HepG2 (cell line): Measurements from ENCODE around the gene AP3B1. TPM values are rescaled to one million over a fixed set of nuclear protein-coding genes. Genes with fewer than 3 reads are reported as not detected.

ENCODE experiments used
- ATAC-seq: fragments of 200-7000 bp; cut with Tn5 transposase; 3 replicates; pipeline ENCODE4 v1.9.1; 2020; ENCODE audit warnings: mild to moderate bottlenecking, moderate library complexity
- BruUV-seq: library from RNA; stranded (reverse); fragments of 400-500 nt; replicated peaks from 2 replicates; lab custom pipeline; 2021; lab: Mats Ljungman, UMichigan
- CTCF ChIA-PET: fragments of 300-600 bp; formaldehyde crosslinking; extraction: SDS; loops from one replicate; lab custom pipeline; 2021; ENCODE audit warnings: low total read pairs, inconsistent platforms, low intra/inter-chr PET ratio; lab: Yijun Ruan, JAX
- POLR2A ChIA-PET: fragments of 350-600 bp; sonication (Branson Sonifier 250); formaldehyde crosslinking; loops from one replicate; lab custom pipeline; 2020; ENCODE audit warnings: antibody characterized with exemption, inconsistent platforms; lab: Yijun Ruan, JAX
- DNase-seq: peaks from one replicate; pipeline ENCODE4 v3.0.0-alpha.2; 2015; ENCODE audit warnings: low spot score
- FAIRE-seq: peaks from 3 replicates; lab custom pipeline; 2011; peaks lifted over from hg19 to GRCh38; lab: Jason Lieb, UNC
- H2AFZ ChIP-seq: one replicate; pipeline ENCODE4 v1.6.1; 2011; ENCODE audit warnings: low read length, inconsistent platforms
- H3K27ac ChIP-seq: fragments of 300-600 bp; 3 replicates; pipeline ENCODE4 v1.8.0; 2011; ENCODE audit warnings: mixed run types, mild to moderate bottlenecking, mixed read lengths, low read length, inconsistent platforms; ENCODE audit not compliant: insufficient read depth; ENCODE audit errors: extremely low read length
- H3K27me3 ChIP-seq, 2 experiments: fragments of 200-600 bp in 1 of 2; 2 replicates in 1 of 2; 3 replicates in 1 of 2; pipeline versions ENCODE4 v1.6.0 to v1.8.0; 2011; ENCODE audit warnings: low read length in 2 of 2, mild to moderate bottlenecking in 2 of 2, moderate library complexity in 2 of 2, inconsistent platforms in 1 of 2; ENCODE audit not compliant: insufficient read depth in 2 of 2, control insufficient read depth in 1 of 2
- H3K36me3 ChIP-seq, 2 experiments: fragments of 200-600 bp in 1 of 2; replicated peaks in 1 of 2; 2 replicates in 1 of 2; 3 replicates in 1 of 2; pipeline versions ENCODE4 v1.5.1 to v1.8.0; 2011; ENCODE audit warnings: low read length in 2 of 2, inconsistent platforms in 1 of 2; ENCODE audit not compliant: insufficient read depth in 2 of 2, control insufficient read depth in 1 of 2
- H3K4me1 ChIP-seq: 2 replicates; pipeline ENCODE4 v1.5.1; 2012; ENCODE audit warnings: low read length, inconsistent platforms; ENCODE audit not compliant: insufficient read depth
- H3K4me2 ChIP-seq: 2 replicates; pipeline ENCODE4 v1.6.0; 2011; ENCODE audit warnings: low read depth, low read length, inconsistent platforms
- H3K4me3 ChIP-seq, 3 experiments: fragments of 200-600 bp in 1 of 3; sonication (generic), shearing (Covaris generic) in 1 of 3; replicated peaks in 1 of 3; 2 replicates each; pipeline ENCODE4 v1.5.1; 2011 to 2016; ENCODE audit warnings: low read length in 3 of 3, inconsistent platforms in 2 of 3, low read depth in 2 of 3, mild to moderate bottlenecking in 2 of 3, control low read depth in 1 of 3, mixed read lengths in 1 of 3; ENCODE audit not compliant: insufficient read depth in 1 of 3
- H3K79me2 ChIP-seq: one replicate; pipeline ENCODE4 v1.6.1; 2011; ENCODE audit warnings: low read length, inconsistent platforms; ENCODE audit not compliant: insufficient read depth
- H3K9ac ChIP-seq: 2 replicates; pipeline ENCODE4 v1.6.0; 2011; ENCODE audit warnings: mild to moderate bottlenecking, low read depth, low read length, inconsistent platforms; ENCODE audit not compliant: insufficient read depth
- H3K9me3 ChIP-seq: 2 replicates; pipeline ENCODE4 v1.5.1; 2012; ENCODE audit warnings: mild to moderate bottlenecking, low read length
- H4K20me1 ChIP-seq: 2 replicates; pipeline ENCODE4 v1.6.0; 2011; ENCODE audit warnings: inconsistent platforms, mild to moderate bottlenecking, low read length, moderate library complexity; ENCODE audit not compliant: insufficient read depth
- CHD4 ChIP-seq: fragments of 200-600 bp; sonication (generic); IDR thresholded peaks from 2 replicates; pipeline ENCODE4 v1.7.0; 2017; ENCODE audit warnings: mild to moderate bottlenecking, low read length, borderline replicate concordance
- DZIP1 ChIP-seq: sonication (generic); formaldehyde crosslinking; IDR thresholded peaks from 2 replicates; pipeline ENCODE4 v1.5.0; 2020; ENCODE audit warnings: mild to moderate bottlenecking, missing genetic modification reagents
- FOXM1 ChIP-seq: sonication (generic); formaldehyde crosslinking; IDR thresholded peaks from 2 replicates; pipeline ENCODE4 v1.5.0; 2020; ENCODE audit warnings: missing genetic modification reagents
- KDM3A ChIP-seq: IDR thresholded peaks from 2 replicates; pipeline ENCODE4 v1.6.1; 2018; ENCODE audit warnings: low read depth, missing compliant biosample characterization
- MED1 ChIP-seq: sonication (generic); formaldehyde crosslinking; IDR thresholded peaks from 2 replicates; pipeline ENCODE4 v1.4.0; 2020; ENCODE audit warnings: missing genetic modification reagents
- NFIC ChIP-seq: IDR thresholded peaks from 2 replicates; pipeline ENCODE4 v1.6.1; 2012; ENCODE audit warnings: mild to moderate bottlenecking, low read length, inconsistent platforms
- PHF20 ChIP-seq: sonication (generic); formaldehyde crosslinking; IDR thresholded peaks from 2 replicates; pipeline ENCODE4 v1.5.0; 2020; ENCODE audit warnings: mild to moderate bottlenecking, missing genetic modification reagents
- ZFP90 ChIP-seq: sonication (generic); formaldehyde crosslinking; IDR thresholded peaks from 2 replicates; pipeline ENCODE4 v1.8.0; 2022; ENCODE audit warnings: missing genetic modification reagents, mild to moderate bottlenecking, inconsistent platforms, borderline replicate concordance
- ZFP91 ChIP-seq: sonication (generic); formaldehyde crosslinking; IDR thresholded peaks from 2 replicates; pipeline ENCODE4 v1.9.0; 2022; ENCODE audit warnings: missing genetic modification reagents, mild to moderate bottlenecking, borderline replicate concordance
- ZGPAT ChIP-seq: IDR thresholded peaks from 2 replicates; pipeline ENCODE4 v1.6.1; 2016; ENCODE audit warnings: mild to moderate bottlenecking
- ZNF343 ChIP-seq: sonication (generic); formaldehyde crosslinking; IDR thresholded peaks from 2 replicates; pipeline ENCODE4 v1.4.0; 2020; ENCODE audit warnings: mild to moderate bottlenecking, missing genetic modification reagents
- ZSCAN29 ChIP-seq: sonication (generic); formaldehyde crosslinking; conservative IDR thresholded peaks from 2 replicates; pipeline ENCODE4 v1.4.0; 2020; ENCODE audit warnings: mild to moderate bottlenecking, missing genetic modification reagents
- WGBS: methylation state at CpG from one replicate; pipeline ENCODE4 v1.1.6; 2017; ENCODE audit warnings: low lambda C conversion rate; 5-methylcytosine and 5-hydroxymethylcytosine counted together
- in situ Hi-C: cut with HindIII; loops from 2 replicates; pipeline ENCODE4 v1.10.0; 2017; ENCODE audit warnings: low pct_unique_long_range_greater_than_20kb; ENCODE audit not compliant: extremely low pct_ligation_motif_present
- intact Hi-C: fragments of 100-400 bp; cut with micrococcal nuclease; formaldehyde crosslinking; loops from one replicate; pipeline ENCODE4 v1.10.0; 2022; ENCODE audit not compliant: unreplicated experiment
- polyA plus RNA-seq, 8 experiments: library from polyadenylated mRNA; depleted of rRNA in 3 of 8; stranded (reverse) in 7 of 8; unstranded in 1 of 8; fragments of >200 nt; fragmentation: Illumina TruSeq in 4 of 8; extraction: Trizol in 4 of 8; gene quantifications; 2 replicates each; pipeline versions ENCODE4 v1.2.1 to v1.2.3, GENCODE V29; 2011 to 2016; ENCODE audit warnings: low read depth in 4 of 8, missing spikeins in 1 of 8, mixed read lengths in 1 of 8; ENCODE audit not compliant: insufficient read depth in 1 of 8
- total RNA-seq, 5 experiments: library from RNA; depleted of rRNA; stranded (reverse); fragments of >200 nt; fragmentation: Illumina TruSeq; extraction: Trizol; gene quantifications; 2 replicates each; pipeline ENCODE4 v1.2.3, GENCODE V29; 2016; ENCODE audit warnings: low read depth in 1 of 5
- TF ChIP-seq, protein P1 (sequence below): sonication (generic); formaldehyde crosslinking; IDR thresholded peaks from 2 replicates; pipeline ENCODE4 v1.4.0; 2020; ENCODE audit warnings: missing genetic modification reagents

AP3B1 gene
- total and polyA plus RNA-seq, 2 of the 13 experiments (the other 11 are each of a cell fraction or from before 2014, with no cell fraction given), result 37.7 to 51.2 TPM

DNA sequence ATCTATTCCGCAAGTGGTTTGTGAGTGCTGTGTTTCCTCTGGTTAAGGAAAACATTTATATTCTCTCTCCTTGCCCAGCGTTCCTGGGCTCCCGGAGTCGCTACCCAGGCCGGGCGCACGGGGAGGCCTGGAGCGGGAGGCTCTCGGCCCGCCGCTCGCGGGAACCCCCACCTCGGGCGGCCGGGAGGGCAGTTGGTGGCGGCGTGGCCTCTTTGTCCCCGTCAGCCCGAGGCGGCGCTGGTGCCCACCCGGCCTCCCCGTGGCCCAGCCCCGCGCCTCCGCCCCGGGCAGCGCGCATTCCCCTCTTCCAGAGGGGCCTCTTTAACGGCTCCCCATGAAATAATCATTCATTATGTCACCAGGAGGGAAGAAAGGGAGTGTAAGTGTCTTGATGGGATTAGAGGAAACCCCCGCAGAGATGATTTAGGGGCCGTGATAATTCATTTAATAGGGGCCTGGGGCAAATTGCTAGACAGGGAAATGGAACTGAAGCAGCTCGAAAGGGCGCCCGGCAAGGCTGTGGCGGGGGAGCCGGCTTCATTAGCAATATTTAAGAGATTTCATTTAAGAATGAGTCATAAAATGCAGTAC lies 336.5 kb downstream of the AP3B1 start:
- no TSS peak for BruUV-seq
- intact Hi-C loops, result no loop called here
- FAIRE-seq, result no peak
- TF ChIP-seq ZGPAT (CRISPR knock-in tag) (no peak), DZIP1 (no peak), ZFP90 (CRISPR knock-in tag) (no peak), KDM3A (CRISPR knock-in tag) (no peak), NFIC (no peak), ZNF343 (CRISPR knock-in tag) (no peak), FOXM1 (CRISPR knock-in tag) (no peak), MED1 (CRISPR knock-in tag) (no peak), ZSCAN29 (CRISPR knock-in tag) (no peak), PHF20 (CRISPR knock-in tag) (no peak), CHD4 (no peak), ZFP91 (CRISPR knock-in tag) (no peak)
- TF ChIP-seq, protein P1, sequence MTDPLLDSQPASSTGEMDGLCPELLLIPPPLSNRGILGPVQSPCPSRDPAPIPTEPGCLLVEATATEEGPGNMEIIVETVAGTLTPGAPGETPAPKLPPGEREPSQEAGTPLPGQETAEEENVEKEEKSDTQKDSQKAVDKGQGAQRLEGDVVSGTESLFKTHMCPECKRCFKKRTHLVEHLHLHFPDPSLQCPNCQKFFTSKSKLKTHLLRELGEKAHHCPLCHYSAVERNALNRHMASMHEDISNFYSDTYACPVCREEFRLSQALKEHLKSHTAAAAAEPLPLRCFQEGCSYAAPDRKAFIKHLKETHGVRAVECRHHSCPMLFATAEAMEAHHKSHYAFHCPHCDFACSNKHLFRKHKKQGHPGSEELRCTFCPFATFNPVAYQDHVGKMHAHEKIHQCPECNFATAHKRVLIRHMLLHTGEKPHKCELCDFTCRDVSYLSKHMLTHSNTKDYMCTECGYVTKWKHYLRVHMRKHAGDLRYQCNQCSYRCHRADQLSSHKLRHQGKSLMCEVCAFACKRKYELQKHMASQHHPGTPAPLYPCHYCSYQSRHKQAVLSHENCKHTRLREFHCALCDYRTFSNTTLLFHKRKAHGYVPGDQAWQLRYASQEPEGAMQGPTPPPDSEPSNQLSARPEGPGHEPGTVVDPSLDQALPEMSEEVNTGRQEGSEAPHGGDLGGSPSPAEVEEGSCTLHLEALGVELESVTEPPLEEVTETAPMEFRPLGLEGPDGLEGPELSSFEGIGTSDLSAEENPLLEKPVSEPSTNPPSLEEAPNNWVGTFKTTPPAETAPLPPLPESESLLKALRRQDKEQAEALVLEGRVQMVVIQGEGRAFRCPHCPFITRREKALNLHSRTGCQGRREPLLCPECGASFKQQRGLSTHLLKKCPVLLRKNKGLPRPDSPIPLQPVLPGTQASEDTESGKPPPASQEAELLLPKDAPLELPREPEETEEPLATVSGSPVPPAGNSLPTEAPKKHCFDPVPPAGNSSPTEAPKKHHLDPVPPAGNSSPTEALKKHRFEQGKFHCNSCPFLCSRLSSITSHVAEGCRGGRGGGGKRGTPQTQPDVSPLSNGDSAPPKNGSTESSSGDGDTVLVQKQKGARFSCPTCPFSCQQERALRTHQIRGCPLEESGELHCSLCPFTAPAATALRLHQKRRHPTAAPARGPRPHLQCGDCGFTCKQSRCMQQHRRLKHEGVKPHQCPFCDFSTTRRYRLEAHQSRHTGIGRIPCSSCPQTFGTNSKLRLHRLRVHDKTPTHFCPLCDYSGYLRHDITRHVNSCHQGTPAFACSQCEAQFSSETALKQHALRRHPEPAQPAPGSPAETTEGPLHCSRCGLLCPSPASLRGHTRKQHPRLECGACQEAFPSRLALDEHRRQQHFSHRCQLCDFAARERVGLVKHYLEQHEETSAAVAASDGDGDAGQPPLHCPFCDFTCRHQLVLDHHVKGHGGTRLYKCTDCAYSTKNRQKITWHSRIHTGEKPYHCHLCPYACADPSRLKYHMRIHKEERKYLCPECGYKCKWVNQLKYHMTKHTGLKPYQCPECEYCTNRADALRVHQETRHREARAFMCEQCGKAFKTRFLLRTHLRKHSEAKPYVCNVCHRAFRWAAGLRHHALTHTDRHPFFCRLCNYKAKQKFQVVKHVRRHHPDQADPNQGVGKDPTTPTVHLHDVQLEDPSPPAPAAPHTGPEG, result no peak

More for the DNA sequence above, 336.5 kb downstream of the AP3B1 start:
- ChIA-PET POLR2A (no interaction called here), CTCF (no interaction called here)
- in situ Hi-C loops, result no loop called here
- 71% methylated on average over 38 of the region's 38 CpGs for WGBS
- Histone ChIP-seq H3K4me1 (no peaks in the 10 kb centered on the region), H3K9ac (no peak overlapping the region), H3K27ac (no peak overlapping the region), H3K9me3 (no peaks in the 10 kb centered on the region), H3K4me3 (no peak overlapping the region), H3K27me3 (peaks cover 0 to 9% of the 10 kb centered on the region in 2 experiments; a peak in 2 of 5 replicates), H3K36me3 (no peaks in the 10 kb centered on the region), H4K20me1 (no peaks in the 10 kb centered on the region), H2AFZ (no peak overlapping the region), H3K4me2 (no peak overlapping the region), H3K79me2 (no peaks in the 10 kb centered on the region)
- ATAC-seq (no peak), DNase-seq (no peak)
